ENCODE results near the gene MYO5B. TPM values are rescaled to one million over a fixed set of nuclear protein-coding genes. Genes with fewer than 3 reads are reported as not detected.

MYO5B gene
- total RNA-seq, 4 donors from 2014 or later, result 105 to 213 (median 183) TPM

DNA sequence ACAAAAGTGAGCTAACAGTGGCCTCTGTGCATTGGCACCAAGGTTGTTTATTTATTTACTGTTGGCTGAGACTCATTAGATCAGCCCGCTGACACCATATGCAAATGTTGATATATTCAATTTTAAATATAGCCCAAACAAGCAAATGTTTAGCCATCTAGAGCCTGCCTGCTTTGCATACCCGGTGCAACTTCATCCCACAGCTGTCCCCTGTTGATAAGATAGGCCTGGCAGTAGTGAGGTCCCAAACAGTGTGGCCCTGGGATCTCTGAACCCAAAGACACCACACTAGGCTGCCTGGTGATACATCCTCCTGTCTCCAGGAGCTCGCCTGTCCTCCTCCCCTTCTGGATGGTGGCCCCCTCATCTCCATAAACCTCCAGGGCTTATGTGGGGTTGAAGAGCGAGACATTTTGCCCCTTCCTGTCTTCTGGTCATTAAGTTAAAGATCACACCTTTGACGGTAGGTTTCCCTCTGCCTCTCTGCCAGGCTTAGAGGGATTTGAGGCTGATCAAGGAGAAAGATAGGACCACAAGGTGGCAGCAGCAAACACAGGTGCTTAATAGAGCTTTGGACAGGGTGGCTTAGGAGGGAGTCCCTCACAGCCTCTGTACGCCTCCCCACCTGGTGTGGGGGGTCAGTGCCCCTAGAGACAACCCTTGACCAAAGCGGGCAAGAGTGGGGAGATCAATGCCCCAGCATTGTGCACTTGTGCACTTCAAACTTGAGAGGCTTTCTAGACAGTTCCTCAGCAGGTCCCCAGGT, 23.7 kb upstream of the MYO5B start:
- peaks cover 0 to 8% (median 0%) of the 10 kb centered on the region in 4 donors for H3K9me3 ChIP-seq
- no peaks in the 10 kb centered on the region for H3K27me3 ChIP-seq
- H3K4me3 ChIP-seq, result no peak overlapping the region
- no peaks in the 10 kb centered on the region for H3K4me1 ChIP-seq
- peak in 2 of 3 donors; percentile 31 to 82 for DNase-seq
- H3K36me3 ChIP-seq, result no peaks in the 10 kb centered on the region
- TF ChIP-seq, protein P1, sequence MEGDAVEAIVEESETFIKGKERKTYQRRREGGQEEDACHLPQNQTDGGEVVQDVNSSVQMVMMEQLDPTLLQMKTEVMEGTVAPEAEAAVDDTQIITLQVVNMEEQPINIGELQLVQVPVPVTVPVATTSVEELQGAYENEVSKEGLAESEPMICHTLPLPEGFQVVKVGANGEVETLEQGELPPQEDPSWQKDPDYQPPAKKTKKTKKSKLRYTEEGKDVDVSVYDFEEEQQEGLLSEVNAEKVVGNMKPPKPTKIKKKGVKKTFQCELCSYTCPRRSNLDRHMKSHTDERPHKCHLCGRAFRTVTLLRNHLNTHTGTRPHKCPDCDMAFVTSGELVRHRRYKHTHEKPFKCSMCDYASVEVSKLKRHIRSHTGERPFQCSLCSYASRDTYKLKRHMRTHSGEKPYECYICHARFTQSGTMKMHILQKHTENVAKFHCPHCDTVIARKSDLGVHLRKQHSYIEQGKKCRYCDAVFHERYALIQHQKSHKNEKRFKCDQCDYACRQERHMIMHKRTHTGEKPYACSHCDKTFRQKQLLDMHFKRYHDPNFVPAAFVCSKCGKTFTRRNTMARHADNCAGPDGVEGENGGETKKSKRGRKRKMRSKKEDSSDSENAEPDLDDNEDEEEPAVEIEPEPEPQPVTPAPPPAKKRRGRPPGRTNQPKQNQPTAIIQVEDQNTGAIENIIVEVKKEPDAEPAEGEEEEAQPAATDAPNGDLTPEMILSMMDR (IDR thresholded peaks at IDR 0.05), result peak in 4 of 6 experiments; percentile 40 to 58 (median 52)
- no peak for TF ChIP-seq POLR2A (IDR thresholded peaks at IDR 0.05)
- H3K27ac ChIP-seq, result no peak overlapping the region

DNA sequence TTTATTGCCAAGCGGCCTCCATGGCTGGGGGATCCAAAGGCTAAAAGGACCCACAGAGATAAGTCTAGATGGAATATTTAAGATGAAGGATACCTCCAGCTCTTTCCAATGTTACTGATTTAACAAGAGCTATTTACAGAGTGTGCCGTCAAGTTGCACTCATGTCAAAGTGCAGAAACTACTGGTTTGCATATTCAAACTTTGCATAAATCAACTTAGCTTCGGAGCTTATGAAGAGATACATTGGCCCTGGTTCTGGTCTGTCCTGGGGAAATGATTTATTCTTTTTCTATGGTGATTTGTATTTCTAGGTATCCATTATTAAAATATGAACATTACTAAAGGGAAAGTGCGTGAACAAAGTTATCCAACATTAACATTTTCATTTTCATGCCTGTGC, 14.4 kb upstream of the MYO5B start:
- DNase-seq, result no peak

DNA sequence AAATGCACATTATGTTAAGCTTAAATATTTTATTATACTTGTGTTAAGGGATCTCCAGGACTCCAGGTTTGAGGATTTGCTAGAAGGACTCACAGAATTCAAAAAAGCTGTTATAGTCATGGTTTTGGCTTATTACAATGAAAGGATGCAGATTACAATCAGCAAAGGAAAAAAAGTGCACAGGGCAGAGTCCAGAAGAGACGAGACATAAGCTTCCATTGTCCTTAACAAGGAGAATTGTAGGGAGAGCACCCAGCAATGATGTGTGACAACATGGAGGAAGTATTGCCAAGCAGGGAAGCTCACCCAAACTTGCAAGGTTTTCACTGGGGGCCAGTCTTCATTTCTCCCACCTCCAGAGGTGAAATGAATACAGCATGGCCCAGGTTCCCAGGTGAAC, 12.8 kb upstream of the MYO5B start:
- Histone ChIP-seq H3K36me3 (no peaks in the 10 kb centered on the region), H3K4me3 (no peak overlapping the region), H3K27ac (no peak overlapping the region), H3K4me1 (no peaks in the 10 kb centered on the region), H3K27me3 (no peaks in the 10 kb centered on the region), H3K9me3 (no peaks in the 10 kb centered on the region)
- no peak for DNase-seq
- TF ChIP-seq, protein P1 (IDR thresholded peaks at IDR 0.05), result no peak
- no peak for TF ChIP-seq POLR2A (IDR thresholded peaks at IDR 0.05)

More for the DNA sequence above, 14.4 kb upstream of the MYO5B start:
- Histone ChIP-seq H3K36me3 (no peaks in the 10 kb centered on the region), H3K4me3 (no peak overlapping the region), H3K9me3 (no peaks in the 10 kb centered on the region), H3K27me3 (no peaks in the 10 kb centered on the region), H3K27ac (no peak overlapping the region), H3K4me1 (no peaks in the 10 kb centered on the region)
- TF ChIP-seq POLR2A (IDR thresholded peaks at IDR 0.05), result no peak
- TF ChIP-seq, protein P1 (IDR thresholded peaks at IDR 0.05), result no peak

DNA sequence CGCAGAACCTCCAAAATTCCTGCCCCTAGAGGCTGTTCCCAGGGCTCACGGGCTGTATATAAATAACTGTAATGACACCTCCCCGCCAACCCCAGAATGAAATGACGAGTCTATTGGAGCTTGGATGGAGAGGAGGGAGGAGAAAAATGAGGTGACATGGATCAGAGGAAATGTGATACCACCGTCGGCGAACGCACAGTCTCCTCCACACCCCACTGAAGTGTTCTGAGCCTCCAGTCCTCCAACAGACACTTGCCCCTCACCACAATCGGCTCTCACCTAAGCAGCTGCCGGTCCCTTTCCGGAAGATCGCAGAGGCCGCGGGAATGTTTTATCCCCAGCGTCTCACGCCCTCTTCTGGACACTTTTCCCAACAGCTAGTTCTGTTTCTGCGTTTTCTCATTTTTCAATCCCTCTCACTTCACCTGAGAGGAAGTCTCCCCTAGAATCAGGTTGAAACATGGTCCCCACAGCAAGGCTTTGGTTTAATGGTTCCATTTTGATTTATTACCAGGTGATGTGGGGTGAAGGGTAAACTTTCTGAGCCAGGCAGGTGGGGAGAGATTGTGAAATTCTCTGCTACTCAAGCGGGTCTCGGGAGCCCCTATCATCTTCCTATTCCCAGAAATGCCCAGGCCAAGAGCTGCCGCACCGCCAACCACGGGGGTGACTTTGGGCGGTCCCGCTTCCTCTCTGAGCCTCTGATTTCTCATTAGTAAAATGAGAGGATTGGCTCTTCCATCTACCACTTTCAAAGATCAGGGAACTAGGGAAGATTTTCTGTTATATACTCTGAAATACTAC, 9.1 kb upstream of the MYO5B start:
- TF ChIP-seq POLR2A (IDR thresholded peaks at IDR 0.05), result no peak
- TF ChIP-seq, protein P1 (IDR thresholded peaks at IDR 0.05), result peak in 4 of 6 experiments; percentile 42 to 69 (median 66)
- H3K4me3 ChIP-seq, result no peak overlapping the region
- no peaks in the 10 kb centered on the region for H3K36me3 ChIP-seq
- H3K27ac ChIP-seq, result no peak overlapping the region
- no peaks in the 10 kb centered on the region for H3K4me1 ChIP-seq
- H3K27me3 ChIP-seq, result no peaks in the 10 kb centered on the region
- peak in 2 of 3 donors; percentile 60 to 80 for DNase-seq
- H3K9me3 ChIP-seq, result no peaks in the 10 kb centered on the region

DNA sequence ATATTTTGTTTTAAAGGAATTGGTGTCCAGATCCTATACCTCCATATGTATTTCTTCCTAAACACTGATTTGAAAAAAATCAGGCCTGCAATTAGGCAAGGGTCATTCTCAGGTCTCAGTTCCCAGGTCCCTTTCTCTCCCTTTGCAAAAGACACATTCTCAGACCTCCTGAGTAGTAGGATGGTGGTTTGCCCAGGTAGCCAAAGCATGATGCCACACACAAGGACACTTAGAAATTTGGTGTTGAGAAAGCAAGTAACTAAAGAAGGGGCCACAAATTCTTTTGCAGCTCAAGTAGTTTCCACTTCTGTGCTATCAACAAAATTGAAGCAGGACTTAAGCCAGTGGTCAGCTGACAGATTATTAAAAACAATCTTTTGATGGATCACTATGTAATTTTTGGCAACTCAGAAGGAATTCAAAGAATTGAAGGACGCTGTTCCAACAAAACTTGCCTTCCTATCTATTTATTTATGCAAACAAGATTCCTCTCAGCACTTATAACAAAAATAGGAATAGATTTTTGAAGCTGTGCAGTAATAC, 6.6 kb upstream of the MYO5B start:
- Histone ChIP-seq H3K4me3 (no peak overlapping the region), H3K36me3 (no peaks in the 10 kb centered on the region), H3K27me3 (no peaks in the 10 kb centered on the region), H3K27ac (no peak overlapping the region), H3K4me1 (no peaks in the 10 kb centered on the region), H3K9me3 (no peaks in the 10 kb centered on the region)
- TF ChIP-seq, protein P1 (IDR thresholded peaks at IDR 0.05), result no peak
- TF ChIP-seq POLR2A (IDR thresholded peaks at IDR 0.05), result no peak
- DNase-seq, result no peak

Measured in Peyer's patch (tissue), 4 donors.